Epithelial cell of esophagus (primary cell): ENCODE data around the gene BTN1A1.

Experiments
- DNase-seq: peaks from one replicate; pipeline ENCODE4 v3.0.0; 2010; ENCODE audit warnings: low read depth
- H3K4me3 ChIP-seq: 2 replicates; pipeline ENCODE4 v1.5.1; 2011; ENCODE audit warnings: mild to moderate bottlenecking, low read length, control low read depth
- CTCF ChIP-seq: IDR thresholded peaks from 2 replicates; pipeline ENCODE4 v1.5.1; 2011; ENCODE audit warnings: low read depth, mild to moderate bottlenecking, low read length, control low read depth, inconsistent platforms; ENCODE audit not compliant: insufficient read depth; ENCODE audit errors: missing control alignments

The BTN1A1 gene

GRCh38 chr6:26500102-26500501 is at the start of gene BTN1A1:
TSS of gene BTN1A1 (plus strand) at chr6:26500303. CDS start at chr6:26501287, 984 bp downstream.
- DNase-seq: no peak
- TF ChIP-seq CTCF: no peak
- no peak within 1 kb of the TSS for H3K4me3 ChIP-seq

GRCh38 chr6:26452631-26453235 is 47.4 kb upstream of the BTN1A1 start:
- H3K4me3 ChIP-seq: no peak overlapping the region
- no peak for TF ChIP-seq CTCF
- no peak for DNase-seq

- TF ChIP-seq CTCF: no peak
- H3K4me3 ChIP-seq: no peak overlapping the region
These were observed 45.5 kb upstream of the BTN1A1 start for GRCh38 chr6:26454631-26455030.

GRCh38 chr6:26455357-26455970 is 44.6 kb upstream of the BTN1A1 start:
- no peak for TF ChIP-seq CTCF
- DNase-seq: peak; percentile 64
- H3K4me3 ChIP-seq: no peak overlapping the region

More at GRCh38 chr6:26454631-26455030, 45.5 kb upstream of the BTN1A1 start:
- DNase-seq: no peak

- no peak for DNase-seq
- no peak for TF ChIP-seq CTCF
- H3K4me3 ChIP-seq: peak overlapping the region; percentile 99
These were observed 42.8 kb upstream of the BTN1A1 start for GRCh38 chr6:26457264-26457805.

- no peak for TF ChIP-seq CTCF
- H3K4me3 ChIP-seq: peak within 1 kb of the TSS; percentile 99
- DNase-seq: peak; percentile 93
These were observed 42.1 kb upstream of the BTN1A1 start, which contains the start of gene BTN2A1 for GRCh38 chr6:26457806-26458688. TSS of gene BTN2A1 (plus strand) at chr6:26457955. CDS start at chr6:26458637, 682 bp downstream.
